ENCODE measurements around the gene ANKRD61.
"Not testable (repeated sequence)": the region's sequence is repeated elsewhere in the genome, so short reads cannot be mapped to it uniquely, and the experiment has no call there.

- not testable (repeated sequence) for TF ChIP-seq CTCF (IDR thresholded peaks at IDR 0.05; ENCODE audit: low read depth, low read length, poor library complexity, severe bottlenecking); EZH2phosphoT487 (IDR thresholded peaks at IDR 0.05; ENCODE audit: borderline replicate concordance, low read length)
Measured at GRCh38 chr7:5987061-5987460, 44.1 kb upstream of the ANKRD61 start.

Measured in DOHH2 (cell line).